HG02840 (cell line): ENCODE measurements around the gene NUDT9.
"Not testable (repeated sequence)": the region's sequence is repeated elsewhere in the genome, so short reads cannot be mapped to it uniquely, and the experiment has no call there.

Experiments
- ATAC-seq: cut with Tn5 transposase; IDR thresholded peaks from one replicate; pipeline ENCODE4 v1.9.1; 2021; ENCODE audit warnings: mild to moderate bottlenecking, moderate library complexity, moderate number of reproducible peaks; ENCODE audit not compliant: unreplicated experiment, low FRiP score

Gene NUDT9, protein sequence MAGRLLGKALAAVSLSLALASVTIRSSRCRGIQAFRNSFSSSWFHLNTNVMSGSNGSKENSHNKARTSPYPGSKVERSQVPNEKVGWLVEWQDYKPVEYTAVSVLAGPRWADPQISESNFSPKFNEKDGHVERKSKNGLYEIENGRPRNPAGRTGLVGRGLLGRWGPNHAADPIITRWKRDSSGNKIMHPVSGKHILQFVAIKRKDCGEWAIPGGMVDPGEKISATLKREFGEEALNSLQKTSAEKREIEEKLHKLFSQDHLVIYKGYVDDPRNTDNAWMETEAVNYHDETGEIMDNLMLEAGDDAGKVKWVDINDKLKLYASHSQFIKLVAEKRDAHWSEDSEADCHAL

DNA sequence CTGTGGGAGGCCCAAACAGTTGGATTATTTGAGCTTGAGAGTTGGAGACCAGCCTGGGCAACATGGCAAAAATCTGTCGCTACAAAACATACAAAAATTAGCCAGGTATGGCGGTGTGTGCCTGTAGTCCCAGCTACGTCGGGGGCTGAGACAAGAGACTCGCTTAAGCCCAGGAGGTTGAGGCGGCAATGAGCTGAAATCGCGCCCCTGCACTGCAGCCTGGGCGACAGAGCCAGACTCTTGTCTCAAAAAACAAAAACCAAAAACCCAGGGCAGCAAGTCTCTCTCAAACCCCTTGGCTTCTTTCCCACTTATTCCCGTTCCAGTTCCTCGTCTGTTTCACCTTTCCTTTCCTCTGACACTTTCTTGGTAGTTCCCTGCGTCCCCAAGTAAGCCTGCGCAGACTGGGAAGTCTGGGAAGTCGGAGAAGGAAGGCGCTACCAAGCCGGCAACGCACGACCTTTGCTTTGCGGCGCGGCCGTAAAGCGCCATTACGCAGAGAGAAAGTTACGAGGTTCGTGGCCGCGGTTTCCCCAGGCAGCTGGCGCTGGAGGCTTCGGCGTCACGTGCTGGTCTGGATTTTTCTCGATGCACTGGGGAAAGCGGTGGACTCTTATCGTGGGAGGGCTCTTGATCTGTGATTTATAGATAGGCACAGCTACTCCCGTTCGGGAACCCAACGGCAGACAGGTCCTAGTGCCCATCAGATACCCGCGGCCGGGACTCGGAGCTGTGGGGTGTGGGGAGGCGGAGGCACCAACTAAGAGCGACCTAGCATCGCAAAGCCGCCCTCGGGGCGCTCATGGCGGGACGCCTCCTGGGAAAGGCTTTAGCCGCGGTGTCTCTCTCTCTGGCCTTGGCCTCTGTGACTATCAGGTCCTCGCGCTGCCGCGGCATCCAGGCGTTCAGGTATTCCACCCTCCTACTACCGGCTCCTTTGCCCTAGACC lies at the start of gene NUDT9:
TSS of gene NUDT9 (plus strand) at position 470 of the 949 bp plus-strand sequence. CDS start at position 803, 333 bp downstream.
- ATAC-seq, result peak; percentile 81

DNA sequence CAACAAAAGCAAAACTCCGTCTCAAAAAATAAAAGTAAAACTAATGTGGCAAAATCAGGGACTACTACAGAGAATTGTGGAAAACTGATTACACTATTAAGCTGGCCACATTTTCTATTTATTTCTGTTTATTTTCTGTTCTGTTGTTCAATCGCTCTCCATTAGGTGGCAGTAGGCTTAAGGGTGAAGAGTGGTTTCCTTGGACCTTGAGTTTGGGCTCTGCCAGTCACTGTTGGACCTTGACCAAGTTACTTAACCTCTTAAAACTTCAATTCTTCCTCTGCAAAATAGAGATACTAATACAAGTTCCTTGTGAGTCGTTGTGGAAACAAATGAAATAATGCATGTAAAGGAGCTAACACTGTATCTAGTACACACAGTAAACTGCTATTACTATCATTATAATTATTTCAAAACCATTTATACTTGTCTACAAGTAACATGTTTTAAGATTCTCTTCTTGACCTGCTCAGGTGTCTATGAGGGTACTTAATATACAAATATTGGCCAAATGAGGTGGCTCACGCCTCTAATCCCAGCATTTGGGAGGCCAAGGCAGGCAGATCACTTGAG lies 46.6 kb upstream of the NUDT9 start:
- no peak for ATAC-seq

DNA sequence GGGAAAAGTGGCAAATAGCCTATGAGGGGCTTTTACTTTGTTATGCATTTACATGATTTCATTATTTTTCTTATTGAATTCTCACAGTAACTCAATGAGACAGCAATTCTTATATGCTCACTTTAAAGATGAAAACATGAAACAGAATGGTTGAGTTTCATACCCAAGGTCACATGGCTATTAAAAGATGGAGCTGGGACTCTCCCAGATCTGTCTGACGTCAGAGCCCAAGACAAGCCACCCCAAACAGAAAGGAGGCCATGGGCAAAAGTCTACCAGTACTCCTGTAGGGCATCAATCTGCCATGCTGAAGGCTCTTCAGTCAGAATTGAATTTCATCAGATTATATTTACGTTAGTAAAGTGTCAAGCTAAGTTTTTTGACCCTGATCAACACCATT lies 44.6 kb upstream of the NUDT9 start:
- no peak for ATAC-seq

DNA sequence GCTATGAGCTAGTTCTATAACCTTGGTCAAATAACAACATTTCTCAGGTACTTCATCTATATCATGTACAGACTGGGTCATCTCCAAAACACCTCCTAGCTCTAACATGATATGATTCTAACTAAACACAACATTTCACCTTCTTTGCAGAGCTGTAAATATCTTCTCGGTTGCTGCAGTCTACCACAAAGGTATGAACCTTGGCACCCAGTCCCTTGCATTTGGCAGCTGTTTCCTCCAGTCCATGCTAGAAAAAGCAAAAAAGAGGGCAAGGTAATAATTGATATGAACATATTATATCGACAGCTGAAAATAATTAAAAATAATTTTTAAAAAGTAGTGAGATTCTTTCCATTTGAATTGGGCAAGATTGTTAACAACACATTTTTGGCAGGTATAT lies 40.3 kb upstream of the NUDT9 start:
- no peak for ATAC-seq

DNA sequence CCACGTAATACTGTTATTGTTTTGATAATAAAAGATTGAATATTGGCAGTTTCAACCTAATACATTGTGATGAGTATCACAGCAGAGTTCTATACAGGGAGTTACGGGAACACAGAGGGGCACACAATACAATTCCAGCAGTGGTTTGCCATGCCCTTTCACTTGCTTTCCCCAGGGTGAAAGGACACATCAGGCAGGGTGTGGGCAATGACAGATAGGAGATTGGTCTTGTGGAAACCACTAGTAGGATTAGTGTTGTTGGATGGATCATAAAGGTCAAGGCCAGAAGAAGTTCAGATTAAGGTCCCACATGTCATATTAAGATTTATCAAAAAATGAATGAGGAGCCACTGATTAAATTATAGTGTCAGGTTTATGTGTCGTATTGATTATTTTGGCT lies 39.4 kb upstream of the NUDT9 start:
- ATAC-seq, result no peak

DNA sequence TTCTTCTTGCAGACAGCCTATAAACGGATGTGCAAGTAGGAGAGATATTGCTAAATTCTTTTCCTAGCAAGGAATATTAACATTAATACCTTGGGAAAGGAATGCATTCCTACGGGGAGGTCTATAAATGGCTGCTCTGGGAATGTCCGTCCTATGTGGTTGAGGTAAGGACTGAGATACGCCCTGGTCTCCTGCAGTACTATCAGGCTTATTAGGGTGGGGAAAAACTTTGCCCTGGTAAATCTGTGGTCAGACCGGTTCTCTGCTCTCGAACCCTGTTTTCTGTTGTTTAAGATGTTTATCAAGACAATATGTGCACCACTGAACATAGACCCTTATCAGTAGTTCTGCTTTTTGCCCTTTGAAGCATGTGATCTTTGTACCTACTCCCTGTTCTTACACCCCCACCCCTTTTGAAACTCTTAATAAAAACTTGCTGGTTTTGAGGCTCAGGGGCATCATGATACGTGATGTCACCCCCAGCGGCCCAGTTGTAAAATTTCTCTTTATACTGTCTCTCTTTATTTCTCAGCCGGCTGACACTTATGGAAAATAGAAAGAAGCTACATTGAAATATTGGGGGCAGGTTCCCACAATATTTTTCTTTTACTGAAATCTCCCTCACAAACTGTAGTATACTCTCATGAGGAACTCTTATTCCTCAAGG lies 37.8 kb upstream of the NUDT9 start:
- not testable (repeated sequence) for ATAC-seq

DNA sequence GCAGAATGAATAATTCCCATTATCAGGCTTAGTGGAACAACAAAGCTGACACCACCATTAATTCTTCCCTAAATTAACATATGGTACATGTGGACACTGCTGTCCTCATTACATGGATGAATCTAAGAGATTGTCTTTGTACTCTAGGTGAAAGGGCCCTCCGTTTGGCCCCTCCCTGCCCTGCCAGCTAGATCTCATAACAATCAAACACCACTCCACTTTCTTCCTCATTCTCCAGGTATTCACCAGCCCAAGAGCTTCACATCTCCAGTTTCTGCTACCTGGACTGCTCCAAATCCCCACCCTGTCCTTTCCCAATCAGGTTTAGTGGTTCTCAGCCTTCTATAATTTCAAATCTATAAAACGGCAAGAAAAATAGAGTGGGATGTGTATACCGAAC lies 35.1 kb upstream of the NUDT9 start:
- ATAC-seq, result no peak

DNA sequence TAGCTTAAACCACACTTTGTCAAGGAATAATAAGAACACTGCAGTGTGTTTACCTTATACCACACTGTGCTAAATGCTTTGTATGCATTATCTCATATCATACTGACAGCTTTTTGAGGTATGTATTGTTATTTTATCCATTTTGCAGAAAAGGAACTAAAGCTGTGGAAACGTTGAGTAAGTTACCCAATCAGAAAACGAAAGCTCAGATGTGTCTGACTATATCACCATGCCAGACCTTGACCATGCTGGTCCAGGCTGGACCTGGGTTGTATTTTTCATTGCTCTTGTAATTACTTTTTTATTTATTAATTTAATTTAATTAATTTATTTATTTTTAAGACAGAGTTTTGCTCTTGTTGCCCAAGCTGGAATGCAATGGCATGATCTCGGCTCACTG lies 33.5 kb upstream of the NUDT9 start:
- no peak for ATAC-seq

DNA sequence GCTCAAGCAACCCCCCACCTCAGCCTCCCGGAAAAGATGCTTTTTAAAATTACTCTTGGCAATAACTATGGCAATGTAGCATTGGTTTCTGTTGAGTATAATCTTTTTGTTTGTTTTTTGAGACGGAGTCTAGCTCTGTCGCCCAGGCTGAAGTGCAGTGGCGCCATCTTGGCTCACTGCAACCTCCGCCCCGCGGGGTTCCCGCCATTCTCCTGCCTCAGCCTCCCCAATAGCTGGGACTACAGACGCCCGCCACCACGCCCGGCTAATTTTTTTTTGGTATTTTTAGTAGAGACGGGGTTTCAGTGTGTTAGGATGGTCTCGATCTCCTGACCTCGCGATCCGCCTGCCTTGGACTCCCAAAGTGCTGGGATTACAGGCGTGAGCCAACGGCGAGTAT lies 32.3 kb upstream of the NUDT9 start:
- ATAC-seq, result not testable (repeated sequence)

DNA sequence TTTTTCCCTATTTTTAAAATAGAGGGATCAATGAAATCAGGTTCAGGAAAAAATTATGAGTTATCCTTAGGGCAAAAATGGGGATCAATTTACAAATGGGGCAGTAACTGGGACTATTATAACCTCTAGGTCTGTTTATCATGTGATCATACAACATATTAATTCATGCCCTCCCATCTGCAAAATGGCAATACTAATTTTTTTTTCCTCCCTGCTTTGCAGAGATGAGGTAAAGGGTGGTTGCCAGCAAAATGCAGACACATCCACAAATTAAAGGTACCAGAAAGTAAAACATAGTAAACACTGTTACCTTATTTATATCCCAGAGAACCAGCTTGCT lies 31.9 kb upstream of the NUDT9 start:
- no peak for ATAC-seq

DNA sequence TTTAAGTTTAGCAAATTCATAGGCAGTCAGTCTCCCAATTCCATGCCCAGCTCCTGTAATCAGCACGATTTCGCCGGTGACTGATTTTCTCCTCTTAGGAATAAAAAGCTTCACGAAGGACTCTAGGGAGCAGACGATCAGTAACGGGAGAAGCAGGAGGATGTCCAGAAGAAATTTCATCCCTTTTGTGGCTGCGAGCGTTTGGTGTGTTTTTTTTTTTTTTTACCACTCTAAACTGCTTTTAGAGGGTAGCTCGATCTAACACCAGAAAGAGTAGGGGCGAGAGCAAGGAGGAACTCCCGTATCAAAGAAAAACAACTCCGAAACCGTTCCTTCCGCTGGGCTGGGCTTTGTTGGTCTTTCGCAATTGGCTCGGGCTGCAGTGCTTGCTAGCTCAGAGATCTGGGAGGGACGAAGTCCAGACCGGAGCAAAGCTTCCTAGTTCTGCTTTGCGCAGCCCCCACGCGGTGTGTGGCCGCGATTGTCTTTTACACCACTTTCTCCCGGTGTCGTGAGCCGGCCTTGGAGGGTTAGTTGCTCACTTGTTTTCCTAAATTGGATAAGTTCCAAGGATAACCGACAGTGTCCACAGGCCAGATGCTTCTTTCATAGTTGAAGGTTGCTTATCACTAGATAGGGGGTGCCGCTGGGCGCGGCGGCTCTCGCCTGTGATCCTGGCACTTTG lies 31.3 kb upstream of the NUDT9 start, which contains the start of gene HSD17B11:
TSS of gene HSD17B11 (minus strand) at position 298 of the 685 bp plus-strand sequence. CDS start at position 180, 118 bp downstream.
- ATAC-seq, result peak; percentile 99

DNA sequence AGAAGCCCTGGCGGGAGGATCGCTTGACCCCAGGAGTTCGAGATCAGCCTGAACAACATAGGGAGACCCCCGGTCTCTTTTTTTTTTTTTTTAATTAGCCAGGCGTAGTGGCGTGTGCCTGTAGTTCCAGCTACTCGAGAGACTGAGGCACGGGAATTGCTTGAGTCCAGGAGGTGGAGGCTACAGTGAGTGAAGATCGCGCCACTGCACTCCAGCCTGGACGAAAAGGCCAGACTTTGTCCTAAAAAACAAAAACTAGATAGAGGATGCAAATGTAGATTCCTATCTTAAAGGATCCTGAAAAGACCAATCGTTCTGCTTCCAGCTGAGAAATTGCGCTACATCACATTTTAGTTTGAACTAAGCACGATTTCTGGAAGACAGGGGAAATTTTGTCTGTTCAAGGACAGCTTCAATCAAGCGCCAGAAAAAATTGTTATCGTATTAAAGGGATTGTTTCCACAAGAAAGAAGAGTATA lies 30.8 kb upstream of the NUDT9 start:
- peak; percentile 16 for ATAC-seq

DNA sequence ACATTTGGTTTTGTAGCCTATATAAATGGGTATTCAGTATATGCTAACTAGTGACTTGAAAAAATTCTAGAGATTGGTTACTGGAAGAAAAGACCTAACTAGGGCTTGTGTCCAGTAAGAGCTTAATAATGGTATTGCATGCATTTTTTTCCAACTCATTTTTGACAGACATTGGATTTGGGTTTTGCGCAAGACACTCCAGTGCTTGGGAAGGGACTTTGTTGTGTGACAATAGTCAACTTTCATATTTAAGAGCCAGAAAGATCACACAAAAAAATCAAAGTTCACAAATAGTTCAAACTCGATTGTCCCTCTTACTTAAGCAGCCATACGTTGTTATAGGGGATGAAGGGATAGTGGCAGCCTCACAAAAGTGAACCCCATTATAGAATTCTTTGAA lies 30.2 kb upstream of the NUDT9 start:
- ATAC-seq, result no peak

DNA sequence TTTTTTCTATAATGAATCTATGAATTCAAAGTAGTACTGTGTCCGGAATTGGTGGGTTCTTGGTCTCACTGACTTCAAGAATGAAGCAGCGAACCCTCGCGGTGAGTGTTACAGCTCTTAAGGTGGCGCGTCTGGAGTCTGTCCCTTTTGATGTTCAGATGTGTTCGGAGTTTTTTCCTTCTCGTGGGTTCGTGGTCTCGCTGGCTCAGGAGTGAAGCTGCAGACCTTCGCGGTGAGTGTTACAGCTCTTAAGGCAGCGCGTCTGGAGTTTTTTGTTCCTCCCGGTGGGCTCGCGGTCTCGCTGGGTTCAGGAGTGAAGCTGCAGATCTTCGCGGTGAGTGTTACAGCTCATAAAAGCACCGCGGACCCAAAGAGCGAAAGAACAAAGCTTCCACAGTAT lies 27.3 kb upstream of the NUDT9 start:
- ATAC-seq, result not testable (repeated sequence)

DNA sequence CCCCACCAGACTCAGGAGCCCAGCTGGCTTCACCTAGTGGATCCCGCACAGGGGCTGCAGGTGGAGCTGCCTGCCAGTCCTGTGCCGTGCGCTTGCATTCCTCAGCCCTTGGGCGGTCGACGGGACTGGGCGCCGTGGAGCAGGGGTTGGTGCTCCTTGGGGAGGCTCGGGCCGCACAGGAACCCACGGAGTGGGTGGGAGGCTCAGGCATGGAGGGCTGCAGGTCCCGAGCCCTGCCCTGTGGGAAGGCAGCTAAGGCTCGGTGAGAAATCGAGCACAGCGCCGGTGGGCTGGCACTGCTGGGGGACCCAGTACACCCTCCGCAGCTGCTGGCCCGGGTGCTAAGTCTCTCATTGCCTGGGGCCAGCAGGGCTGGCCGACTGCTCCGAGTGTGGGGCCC lies 26.5 kb upstream of the NUDT9 start:
- not testable (repeated sequence) for ATAC-seq

DNA sequence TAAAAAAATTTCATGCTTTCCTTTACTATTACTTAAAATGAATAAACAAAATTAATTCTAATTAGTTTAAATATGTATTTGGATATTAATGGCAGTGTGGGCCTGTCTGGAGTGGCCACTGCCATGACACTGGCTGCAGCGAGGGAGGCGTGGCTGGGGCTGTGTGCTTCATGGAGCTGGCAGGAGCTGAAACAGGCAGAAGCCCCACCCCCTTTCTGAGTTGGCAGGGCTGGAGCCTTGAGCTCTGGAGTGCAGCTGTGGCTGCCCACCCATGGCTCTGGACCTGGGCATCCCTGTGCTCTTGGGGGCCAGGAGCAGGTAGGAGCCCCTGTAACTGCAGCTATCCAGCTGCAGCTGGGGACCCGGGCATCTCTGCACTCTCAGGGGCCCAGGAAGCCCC lies 23.2 kb upstream of the NUDT9 start:
- no peak for ATAC-seq

DNA sequence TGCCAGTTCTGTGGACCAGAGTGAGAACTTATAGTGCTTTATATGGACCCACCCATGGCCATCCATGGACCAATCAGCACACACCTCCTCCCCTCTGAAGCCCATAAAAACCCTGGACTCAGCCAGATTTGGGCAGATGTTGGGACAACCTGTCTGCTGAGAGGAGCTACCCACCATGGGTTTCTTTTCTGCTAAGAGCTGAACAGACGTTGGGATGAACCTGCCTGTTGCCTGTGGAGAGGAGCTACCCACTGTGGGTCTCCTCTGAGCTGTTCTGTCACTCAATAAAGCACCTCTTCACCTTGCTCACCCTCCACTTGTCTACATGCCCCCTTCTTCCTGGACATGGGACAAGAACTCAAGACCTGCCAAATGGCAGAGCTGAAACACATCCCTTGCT lies 22.4 kb upstream of the NUDT9 start:
- ATAC-seq, result no peak

DNA sequence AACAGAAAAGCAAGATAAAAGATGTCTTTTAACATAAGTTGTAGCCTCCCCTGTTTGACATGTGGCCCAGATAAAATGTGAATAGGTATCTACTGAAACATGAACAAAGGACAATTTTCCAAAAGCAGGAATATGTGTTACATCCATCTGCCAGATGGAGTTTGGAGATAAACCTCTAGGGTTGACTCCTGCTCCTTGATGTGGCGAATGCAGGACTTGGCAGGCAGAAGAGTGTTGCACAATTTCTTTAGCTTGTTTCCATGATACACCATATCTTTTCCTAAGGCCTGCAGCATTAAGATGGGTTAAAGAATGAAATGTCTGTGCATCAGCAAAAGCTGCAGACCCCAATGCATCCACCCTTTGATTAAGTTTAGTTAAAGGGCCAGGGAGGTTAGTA lies 18.6 kb upstream of the NUDT9 start:
- ATAC-seq, result not testable (repeated sequence)

DNA sequence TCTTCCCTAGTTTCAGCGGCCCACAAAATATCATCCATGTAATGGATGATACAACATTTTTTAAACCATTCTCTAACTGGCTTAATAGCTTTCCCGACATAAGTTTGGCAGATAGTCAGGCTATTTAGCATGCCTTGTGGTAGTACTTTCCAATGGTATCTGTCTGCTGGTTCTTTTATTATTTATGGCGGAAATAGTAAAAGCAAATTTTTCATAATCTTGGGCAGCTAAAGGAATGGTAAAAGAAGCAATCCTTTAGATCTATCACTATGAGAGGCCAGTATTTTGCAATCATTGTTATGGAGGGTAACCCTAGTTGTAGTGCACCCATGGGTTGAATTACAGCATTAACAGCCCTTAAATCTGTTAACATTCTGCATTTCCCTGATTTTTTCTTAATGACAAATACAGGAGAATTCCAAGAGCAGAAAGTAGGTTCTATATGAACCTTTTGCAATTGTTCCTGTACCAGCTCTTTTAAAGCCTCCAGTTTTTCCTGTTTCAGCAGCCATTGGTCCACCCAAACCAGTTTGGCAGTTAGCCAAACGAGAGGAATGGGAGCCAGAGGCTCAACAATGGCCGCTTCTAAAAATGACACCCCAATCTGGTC lies 17.1 kb upstream of the NUDT9 start:
- no peak for ATAC-seq
